Lung (tissue), 12 donors: Measurements from ENCODE around the gene SPOUT1. TPM values are rescaled to one million over a fixed set of nuclear protein-coding genes. Genes with fewer than 3 reads are reported as not detected.

Experiments
- ATAC-seq: fragments of 200-7000 bp; cut with Tn5 transposase; one replicate; pipeline ENCODE4 v1.9.1; 2020; ENCODE audit warnings: moderate number of reproducible peaks; ENCODE audit not compliant: insufficient read depth, low FRiP score
- DNase-seq, 3 donors: peaks; one replicate each; pipeline ENCODE4 v3.0.0-alpha.2; 2013 to 2017
- H3K27ac ChIP-seq, 2 donors: one replicate each; pipeline ENCODE4 v1.5.1; 2013; ENCODE audit warnings: mild to moderate bottlenecking in 2 of 2, moderate library complexity in 2 of 2, control low read depth in 1 of 2, inconsistent platforms in 1 of 2, low read depth in 1 of 2, low read length in 1 of 2
- H3K27me3 ChIP-seq, 3 donors: one replicate each; pipeline ENCODE4 v1.5.1; 2013; ENCODE audit warnings: low read length in 2 of 3; ENCODE audit not compliant: control insufficient read depth in 3 of 3, insufficient read depth in 3 of 3
- H3K36me3 ChIP-seq, 4 donors: one replicate each; pipeline ENCODE4 v1.5.1; 2013; ENCODE audit warnings: low read length in 4 of 4, mild to moderate bottlenecking in 1 of 4, moderate library complexity in 1 of 4; ENCODE audit not compliant: control insufficient read depth in 4 of 4, insufficient read depth in 4 of 4
- H3K4me1 ChIP-seq, 5 donors: one replicate each; pipeline ENCODE4 v1.5.1; 2013; ENCODE audit warnings: low read length in 5 of 5, mild to moderate bottlenecking in 2 of 5, moderate library complexity in 1 of 5; ENCODE audit not compliant: control insufficient read depth in 5 of 5, insufficient read depth in 5 of 5
- H3K4me3 ChIP-seq: one replicate; pipeline ENCODE4 v1.5.1; 2013; ENCODE audit warnings: mild to moderate bottlenecking, control low read depth, moderate library complexity
- H3K9ac ChIP-seq, 2 donors: one replicate each; pipeline ENCODE4 v1.5.1; 2013; ENCODE audit warnings: low read length in 2 of 2, control low read depth in 1 of 2; ENCODE audit not compliant: insufficient read depth in 1 of 2
- H3K9me3 ChIP-seq, 4 donors: one replicate each; pipeline ENCODE4 v1.5.1; 2013; ENCODE audit warnings: low read length in 3 of 4, mild to moderate bottlenecking in 1 of 4, moderate library complexity in 1 of 4; ENCODE audit not compliant: control insufficient read depth in 4 of 4, insufficient read depth in 3 of 4
- CTCF ChIP-seq: IDR thresholded peaks from 2 replicates; pipeline ENCODE4 v1.5.1; 2012; ENCODE audit warnings: mild to moderate bottlenecking; ENCODE audit errors: control extremely low read depth, extremely low read depth
- WGBS, 2 donors: extraction: QIAGEN DNeasy Blood & Tissue Kit; methylation state at CpG; one replicate each; pipeline ENCODE4 v1.1.7; 2013; 5-methylcytosine and 5-hydroxymethylcytosine counted together
- polyA plus RNA-seq, 2 donors: library from polyadenylated mRNA; stranded (reverse); fragments of 200-250 nt; gene quantifications; one replicate each; pipeline ENCODE4 v1.2.1, GENCODE V29; 2013
- total RNA-seq, 2 donors: library from RNA; depleted of rRNA in 1 of 2; stranded (reverse); fragments of >200 nt in 1 of 2; gene quantifications; one replicate each; pipeline ENCODE4 v1.2.1, GENCODE V29; 2014 to 2021
- donor health status: control.
- donor health status: control.
- donor health status: Bipolar disorder and iron deficiency.
- donor health status: healthy.
- donor health status: DM: yes; HTN: yes; CAD: no.

SPOUT1 gene
- total and polyA plus RNA-seq, 4 donors, result 23.7 to 50.0 (median 29.1) TPM

GRCh38 chr9:128809036-128809599, 20.5 kb downstream of the SPOUT1 start:
- Histone ChIP-seq H3K27me3 (no peaks in the 10 kb centered on the region), H3K9ac (no peak overlapping the region), H3K27ac (no peak overlapping the region), H3K4me1 (no peaks in the 10 kb centered on the region), H3K36me3 (peaks cover 0 to 30% (median 17%) of the 10 kb centered on the region in 4 donors), H3K4me3 (no peak overlapping the region), H3K9me3 (no peaks in the 10 kb centered on the region)
- no peak for DNase-seq
- TF ChIP-seq CTCF, result no peak
- ATAC-seq, result no peak
- WGBS, 2 donors, result 95 to 96% methylated on average over 12 of the region's 12 CpGs

- ATAC-seq, result no peak
- H3K27ac ChIP-seq, result no peak overlapping the region
These were observed 21.1 kb downstream of the SPOUT1 start for GRCh38 chr9:128808543-128808942.

GRCh38 chr9:128807827-128808226, 21.8 kb downstream of the SPOUT1 start:
- Histone ChIP-seq H3K27ac (no peak overlapping the region), H3K4me3 (no peak overlapping the region), H3K36me3 (peaks cover 0 to 40% (median 26%) of the 10 kb centered on the region in 4 donors), H3K4me1 (no peaks in the 10 kb centered on the region), H3K27me3 (no peaks in the 10 kb centered on the region), H3K9ac (no peak overlapping the region), H3K9me3 (no peaks in the 10 kb centered on the region)
- DNase-seq (no peak), ATAC-seq (no peak)
- 85 to 90% methylated on average over 13 to 14 of the region's 14 CpGs for WGBS, 2 donors
- no peak for TF ChIP-seq CTCF

More at GRCh38 chr9:128808543-128808942, 21.1 kb downstream of the SPOUT1 start:
- H3K4me3 ChIP-seq, result no peak overlapping the region
- H3K27me3 ChIP-seq, result no peaks in the 10 kb centered on the region
- WGBS, 2 donors, result 91 to 93% methylated on average over 3 of the region's 3 CpGs
- no peaks in the 10 kb centered on the region for H3K9me3 ChIP-seq
- DNase-seq, result no peak
- no peak overlapping the region for H3K9ac ChIP-seq
- H3K4me1 ChIP-seq, result no peaks in the 10 kb centered on the region
- H3K36me3 ChIP-seq, result peaks cover 0 to 35% (median 20%) of the 10 kb centered on the region in 4 donors
- no peak for TF ChIP-seq CTCF

GRCh38 chr9:128805661-128806060, 23.9 kb downstream of the SPOUT1 start:
- TF ChIP-seq CTCF, result no peak
- Histone ChIP-seq H3K27ac (no peak overlapping the region), H3K9ac (no peak overlapping the region), H3K27me3 (no peaks in the 10 kb centered on the region), H3K9me3 (no peaks in the 10 kb centered on the region), H3K4me1 (no peaks in the 10 kb centered on the region), H3K36me3 (peaks cover 5 to 51% (median 36%) of the 10 kb centered on the region in 4 donors), H3K4me3 (no peak overlapping the region)
- 92 to 93% methylated on average over 14 of the region's 14 CpGs for WGBS, 2 donors
- no peak for ATAC-seq
- DNase-seq, result no peak
